ENCODE results near the gene RUBCNL. TPM values are rescaled to one million over a fixed set of nuclear protein-coding genes. Genes with fewer than 3 reads are reported as not detected.
"Not testable (repeated sequence)": the region's sequence is repeated elsewhere in the genome, so short reads cannot be mapped to it uniquely, and the experiment has no call there.

Gene RUBCNL
- total RNA-seq: not detected

- H3K4me3 Mint-ChIP-seq: peak within 1 kb of the TSS; percentile 50
- no peaks in the 10 kb centered on the region for H3K9me3 Mint-ChIP-seq
- ChIA-PET POLR2A (no interaction called here), CTCF (no interaction called here)
- H3K36me3 Mint-ChIP-seq (ENCODE audit: low read depth): no peaks in the 10 kb centered on the region
- peaks cover 44% of the 10 kb centered on the region for H3K27me3 Mint-ChIP-seq
- H3K4me1 Mint-ChIP-seq: peaks cover 21% of the 10 kb centered on the region
- no peak within 1 kb of the TSS for H3K27ac Mint-ChIP-seq
- no peak for DNase-seq
Measured at GRCh38 chr13:46387064-46387851, at the start of gene RUBCNL. TSS of gene RUBCNL (minus strand) at chr13:46387252. CDS start at chr13:46372475, 14,777 bp downstream.

- POLR2A ChIA-PET; H3K4me3 Mint-ChIP-seq; H3K27ac Mint-ChIP-seq; H3K36me3 Mint-ChIP-seq (ENCODE audit: low read depth); CTCF ChIA-PET; H3K4me1 Mint-ChIP-seq; DNase-seq; H3K9me3 Mint-ChIP-seq: not testable (repeated sequence)
- peaks cover 12% of the 10 kb centered on the region for H3K27me3 Mint-ChIP-seq
Measured at GRCh38 chr13:46429558-46429957, 42.5 kb upstream of the RUBCNL start.

- ChIA-PET CTCF (no interaction called here), POLR2A (no interaction called here)
- H3K27me3 Mint-ChIP-seq: peaks cover 6% of the 10 kb centered on the region
- H3K4me1 Mint-ChIP-seq: peaks cover 6% of the 10 kb centered on the region
- H3K4me3 Mint-ChIP-seq: no peak overlapping the region
- no peaks in the 10 kb centered on the region for H3K9me3 Mint-ChIP-seq
- no peaks in the 10 kb centered on the region for H3K36me3 Mint-ChIP-seq (ENCODE audit: low read depth)
- DNase-seq: no peak
- no peak overlapping the region for H3K27ac Mint-ChIP-seq
Measured at GRCh38 chr13:46405457-46405856, 18.4 kb upstream of the RUBCNL start.

DNA sequence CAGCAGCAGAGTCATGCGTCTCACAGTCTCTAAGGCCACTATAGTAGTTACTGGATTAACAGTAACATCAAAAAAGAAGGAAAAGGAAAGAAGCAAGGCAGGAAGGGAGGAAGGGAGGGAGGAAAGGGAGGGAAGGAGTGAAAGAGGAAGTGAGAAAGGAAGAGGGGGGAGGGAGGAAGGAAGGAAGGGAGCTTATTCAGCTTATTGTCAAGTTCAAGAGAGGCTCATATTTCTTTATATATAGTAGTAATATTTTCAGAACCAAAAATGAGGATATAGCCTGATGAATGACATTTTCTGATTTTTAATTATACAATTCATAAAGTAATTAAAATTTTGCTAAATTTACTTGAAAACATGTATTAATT lies 17.7 kb upstream of the RUBCNL start:
- Mint-ChIP-seq H3K27me3 (peaks cover 5% of the 10 kb centered on the region), H3K9me3 (no peaks in the 10 kb centered on the region), H3K4me1 (peaks cover 6% of the 10 kb centered on the region), H3K27ac (no peak overlapping the region), H3K36me3 (ENCODE audit: low read depth) (no peaks in the 10 kb centered on the region), H3K4me3 (no peak overlapping the region)
- ChIA-PET CTCF (no interaction called here), POLR2A (no interaction called here)
- no peak for DNase-seq

DNA sequence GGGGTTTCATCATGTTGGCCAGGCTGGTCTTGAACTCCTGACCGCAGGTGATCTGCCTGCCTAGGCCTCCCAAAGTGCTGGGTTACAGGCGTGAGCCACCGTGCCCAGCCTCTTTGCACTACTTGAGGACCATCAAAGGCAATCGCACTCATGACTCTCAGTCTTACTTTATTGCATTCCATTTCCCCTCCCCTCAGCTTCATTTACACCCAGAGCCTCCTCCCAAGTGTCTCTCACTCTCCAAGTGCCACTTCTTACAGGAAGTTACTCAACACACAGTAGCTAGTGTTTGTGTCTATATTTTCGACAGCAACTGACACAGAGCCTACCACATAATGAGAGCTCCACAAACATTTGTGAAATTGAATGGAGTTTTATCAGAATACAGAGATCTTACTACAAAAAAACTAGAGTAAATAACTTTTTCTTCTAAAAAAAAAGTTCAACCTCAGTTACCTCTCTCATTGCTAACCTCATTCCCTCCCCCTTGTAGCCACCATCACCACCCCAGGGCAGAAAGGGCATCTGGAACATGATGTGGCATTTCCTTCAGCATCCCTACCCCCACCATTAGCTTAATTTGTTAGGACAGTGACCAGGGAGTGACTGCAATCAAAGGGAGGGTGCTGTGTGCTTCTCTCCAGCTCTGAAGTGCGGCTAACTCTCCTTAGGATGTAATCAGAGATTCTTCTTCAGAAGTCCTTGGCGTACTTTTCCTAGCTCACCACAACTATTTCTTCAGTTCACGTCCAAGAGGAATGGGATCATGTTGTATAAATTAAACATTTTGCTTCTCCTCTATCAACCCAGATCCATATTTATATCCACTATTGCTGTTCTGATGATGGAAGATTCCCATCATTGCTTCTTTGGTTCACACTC lies 17.0 kb upstream of the RUBCNL start:
- H3K9me3 Mint-ChIP-seq: no peaks in the 10 kb centered on the region
- peaks cover 6% of the 10 kb centered on the region for H3K4me1 Mint-ChIP-seq
- peaks cover 5% of the 10 kb centered on the region for H3K27me3 Mint-ChIP-seq
- no peak for DNase-seq
- H3K4me3 Mint-ChIP-seq: no peak overlapping the region
- no peaks in the 10 kb centered on the region for H3K36me3 Mint-ChIP-seq (ENCODE audit: low read depth)
- ChIA-PET POLR2A (no interaction called here), CTCF (no interaction called here)
- H3K27ac Mint-ChIP-seq: no peak overlapping the region

- CTCF ChIA-PET: no interaction called here
- Mint-ChIP-seq H3K4me3 (no peak overlapping the region), H3K36me3 (ENCODE audit: low read depth) (no peaks in the 10 kb centered on the region), H3K9me3 (no peaks in the 10 kb centered on the region), H3K27ac (no peak overlapping the region), H3K27me3 (peaks cover 5% of the 10 kb centered on the region), H3K4me1 (peaks cover 6% of the 10 kb centered on the region)
- no peak for DNase-seq
- POLR2A ChIA-PET: no interaction called here
Measured at GRCh38 chr13:46402178-46402577, 15.1 kb upstream of the RUBCNL start.

DNA sequence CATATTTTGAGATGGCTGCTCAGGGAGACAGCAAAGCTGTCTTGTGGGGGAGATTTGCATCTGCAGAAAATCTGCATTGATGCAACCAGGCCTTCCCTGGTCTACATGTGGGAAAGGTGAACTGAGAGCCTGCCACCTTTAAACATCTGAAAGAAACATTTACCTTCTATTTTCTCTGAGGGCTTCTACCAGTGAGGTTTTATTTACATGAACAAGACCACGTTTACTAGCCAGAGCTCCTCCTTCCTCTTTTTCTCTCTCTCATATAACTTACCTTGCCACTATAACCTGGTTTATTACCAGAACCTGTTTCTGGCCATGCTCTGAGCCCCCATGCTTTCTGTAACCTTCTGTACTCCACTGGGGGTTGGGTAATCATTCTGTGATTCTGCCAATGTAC lies 14.4 kb upstream of the RUBCNL start:
- H3K27ac Mint-ChIP-seq: no peak overlapping the region
- ChIA-PET CTCF (no interaction called here), POLR2A (no interaction called here)
- DNase-seq: no peak
- H3K9me3 Mint-ChIP-seq: no peaks in the 10 kb centered on the region
- peaks cover 6% of the 10 kb centered on the region for H3K4me1 Mint-ChIP-seq
- no peak overlapping the region for H3K4me3 Mint-ChIP-seq
- no peaks in the 10 kb centered on the region for H3K36me3 Mint-ChIP-seq (ENCODE audit: low read depth)
- H3K27me3 Mint-ChIP-seq: peaks cover 5% of the 10 kb centered on the region

GRCh38 chr13:46396341-46396740 lies 9.3 kb upstream of the RUBCNL start:
- no peak overlapping the region for H3K4me3 Mint-ChIP-seq
- CTCF ChIA-PET: no interaction called here

GRCh38 chr13:46392967-46393366 lies 5.9 kb upstream of the RUBCNL start:
- H3K4me3 Mint-ChIP-seq: no peak overlapping the region
- H3K36me3 Mint-ChIP-seq (ENCODE audit: low read depth): no peaks in the 10 kb centered on the region
- DNase-seq: no peak
- peaks cover 25% of the 10 kb centered on the region for H3K4me1 Mint-ChIP-seq
- H3K27me3 Mint-ChIP-seq: peaks cover 3% of the 10 kb centered on the region
- H3K27ac Mint-ChIP-seq: no peak overlapping the region
- ChIA-PET POLR2A (no interaction called here), CTCF (no interaction called here)
- no peaks in the 10 kb centered on the region for H3K9me3 Mint-ChIP-seq

More at GRCh38 chr13:46396341-46396740, 9.3 kb upstream of the RUBCNL start:
- H3K27ac Mint-ChIP-seq: no peak overlapping the region
- no peaks in the 10 kb centered on the region for H3K9me3 Mint-ChIP-seq
- DNase-seq: no peak
- POLR2A ChIA-PET: no interaction called here
- no peaks in the 10 kb centered on the region for H3K27me3 Mint-ChIP-seq
- H3K36me3 Mint-ChIP-seq (ENCODE audit: low read depth): no peaks in the 10 kb centered on the region
- H3K4me1 Mint-ChIP-seq: peaks cover 11% of the 10 kb centered on the region

GRCh38 chr13:46389457-46390451 lies 2.7 kb upstream of the RUBCNL start:
- Mint-ChIP-seq H3K4me1 (peaks cover 32% of the 10 kb centered on the region), H3K36me3 (ENCODE audit: low read depth) (no peaks in the 10 kb centered on the region), H3K4me3 (no peak overlapping the region), H3K9me3 (no peaks in the 10 kb centered on the region), H3K27ac (peak overlapping the region; percentile 10), H3K27me3 (peaks cover 31% of the 10 kb centered on the region)
- ChIA-PET CTCF (no interaction called here), POLR2A (no interaction called here)
- peak; percentile 19 for DNase-seq

GRCh38 chr13:46388846-46389245 lies 1.8 kb upstream of the RUBCNL start:
- CTCF ChIA-PET: no interaction called here

GRCh38 chr13:46388308-46388707 lies 1.3 kb upstream of the RUBCNL start:
- Mint-ChIP-seq H3K36me3 (ENCODE audit: low read depth) (no peaks in the 10 kb centered on the region), H3K4me1 (peaks cover 29% of the 10 kb centered on the region), H3K4me3 (no peak overlapping the region), H3K27ac (no peak overlapping the region), H3K9me3 (no peaks in the 10 kb centered on the region), H3K27me3 (peaks cover 41% of the 10 kb centered on the region)
- CTCF ChIA-PET: no interaction called here
- no peak for DNase-seq
- POLR2A ChIA-PET: no interaction called here

More at GRCh38 chr13:46388846-46389245, 1.8 kb upstream of the RUBCNL start:
- DNase-seq: no peak
- POLR2A ChIA-PET: no interaction called here
- Mint-ChIP-seq H3K27ac (no peak overlapping the region), H3K9me3 (no peaks in the 10 kb centered on the region), H3K4me1 (peaks cover 32% of the 10 kb centered on the region), H3K4me3 (no peak overlapping the region), H3K27me3 (peaks cover 37% of the 10 kb centered on the region), H3K36me3 (ENCODE audit: low read depth) (no peaks in the 10 kb centered on the region)

Data from activated CD4-positive, alpha-beta memory T cell treated with anti-CD3 and anti-CD28 coated beads, Interleukin-2, amount 10 ng/mL, durations not matched to agents 7 days and 5 days (primary cell).